Activated CD4-positive, alpha-beta T cell treated with anti-CD3 and anti-CD28 coated beads, Interleukin-2, amount 10 ng/mL, durations not matched to agents 24 days and 14 days (primary cell): Measurements from ENCODE around the gene C1orf21. TPM values are rescaled to one million over a fixed set of nuclear protein-coding genes. Genes with fewer than 3 reads are reported as not detected.

Source experiments
- DNase-seq: peaks from one replicate; pipeline ENCODE4 v3.0.0; 2022
- H3K27ac Mint-ChIP-seq: one replicate; pipeline ENCODE4 v1.8.0; 2022; ENCODE audit warnings: mild to moderate bottlenecking, mixed read lengths
- H3K27me3 Mint-ChIP-seq: one replicate; pipeline ENCODE4 v1.8.0; 2022; ENCODE audit warnings: mixed read lengths
- H3K36me3 Mint-ChIP-seq: one replicate; pipeline ENCODE4 v1.8.0; 2022; ENCODE audit warnings: low read depth, mild to moderate bottlenecking, mixed read lengths
- H3K4me1 Mint-ChIP-seq: one replicate; pipeline ENCODE4 v1.8.0; 2021; ENCODE audit warnings: mixed read lengths
- H3K4me3 Mint-ChIP-seq: one replicate; pipeline ENCODE4 v1.8.0; 2022; ENCODE audit warnings: mild to moderate bottlenecking, moderate library complexity, mixed read lengths
- H3K9me3 Mint-ChIP-seq: one replicate; pipeline ENCODE4 v1.8.0; 2021; ENCODE audit warnings: mixed read lengths
- intact Hi-C: fragments of 100-400 bp; cut with micrococcal nuclease; formaldehyde crosslinking; loops from one replicate; pipeline ENCODE4 v1.15.1; 2023
- total RNA-seq: library from RNA; stranded (reverse); gene quantifications from 2 replicates; pipeline ENCODE4 v1.2.3, GENCODE V29; 2022

C1orf21 gene
- total RNA-seq, 1 donor from 2014 or later, result 2.5 TPM

GRCh38 chr1:184426278-184426674 is 39.4 kb downstream of the C1orf21 start:
- intact Hi-C loops, result no loop called here
- Mint-ChIP-seq H3K27ac (no peak overlapping the region), H3K4me1 (no peaks in the 10 kb centered on the region), H3K27me3 (no peaks in the 10 kb centered on the region), H3K4me3 (no peak overlapping the region), H3K9me3 (no peaks in the 10 kb centered on the region), H3K36me3 (no peaks in the 10 kb centered on the region)
- DNase-seq, result no peak

- no peak overlapping the region for H3K27ac Mint-ChIP-seq
- H3K9me3 Mint-ChIP-seq, result no peaks in the 10 kb centered on the region
- intact Hi-C loops, result no loop called here
- H3K27me3 Mint-ChIP-seq, result no peaks in the 10 kb centered on the region
- no peak overlapping the region for H3K4me3 Mint-ChIP-seq
- H3K4me1 Mint-ChIP-seq, result no peaks in the 10 kb centered on the region
- H3K36me3 Mint-ChIP-seq, result no peaks in the 10 kb centered on the region
- no peak for DNase-seq
Measured at GRCh38 chr1:184427722-184428121, 40.9 kb downstream of the C1orf21 start.

- H3K4me1 Mint-ChIP-seq, result no peaks in the 10 kb centered on the region
- H3K27ac Mint-ChIP-seq, result no peak overlapping the region
- intact Hi-C loops, result no loop called here
- no peak overlapping the region for H3K4me3 Mint-ChIP-seq
- H3K36me3 Mint-ChIP-seq, result no peaks in the 10 kb centered on the region
- no peak for DNase-seq
- no peaks in the 10 kb centered on the region for H3K9me3 Mint-ChIP-seq
- no peaks in the 10 kb centered on the region for H3K27me3 Mint-ChIP-seq
Measured at GRCh38 chr1:184428604-184429003, 41.8 kb downstream of the C1orf21 start.

- no peaks in the 10 kb centered on the region for H3K9me3 Mint-ChIP-seq
- H3K27me3 Mint-ChIP-seq, result no peaks in the 10 kb centered on the region
- no peak for DNase-seq
- no peak overlapping the region for H3K4me3 Mint-ChIP-seq
- no peaks in the 10 kb centered on the region for H3K36me3 Mint-ChIP-seq
- no peak overlapping the region for H3K27ac Mint-ChIP-seq
- intact Hi-C loops, result no loop called here
- no peaks in the 10 kb centered on the region for H3K4me1 Mint-ChIP-seq
Measured at GRCh38 chr1:184429335-184429734, 42.5 kb downstream of the C1orf21 start.

- Mint-ChIP-seq H3K4me3 (no peak overlapping the region), H3K27ac (no peak overlapping the region), H3K27me3 (no peaks in the 10 kb centered on the region), H3K36me3 (no peaks in the 10 kb centered on the region), H3K9me3 (no peaks in the 10 kb centered on the region), H3K4me1 (no peaks in the 10 kb centered on the region)
- no peak for DNase-seq
- intact Hi-C loops, result no loop called here
Measured at GRCh38 chr1:184433956-184434502, 47.2 kb downstream of the C1orf21 start.

GRCh38 chr1:184437291-184437690 is 50.5 kb downstream of the C1orf21 start:
- Mint-ChIP-seq H3K9me3 (no peaks in the 10 kb centered on the region), H3K27ac (no peak overlapping the region), H3K27me3 (no peaks in the 10 kb centered on the region), H3K4me1 (no peaks in the 10 kb centered on the region), H3K4me3 (no peak overlapping the region), H3K36me3 (no peaks in the 10 kb centered on the region)
- intact Hi-C loops, result no loop called here
- no peak for DNase-seq

GRCh38 chr1:184438363-184438762 is 51.5 kb downstream of the C1orf21 start:
- no peaks in the 10 kb centered on the region for H3K4me1 Mint-ChIP-seq
- H3K27me3 Mint-ChIP-seq, result no peaks in the 10 kb centered on the region
- no peak overlapping the region for H3K4me3 Mint-ChIP-seq
- H3K27ac Mint-ChIP-seq, result no peak overlapping the region
- no peaks in the 10 kb centered on the region for H3K9me3 Mint-ChIP-seq
- intact Hi-C loops, result no loop called here
- no peak for DNase-seq
- no peaks in the 10 kb centered on the region for H3K36me3 Mint-ChIP-seq

- Mint-ChIP-seq H3K4me1 (no peaks in the 10 kb centered on the region), H3K27ac (no peak overlapping the region), H3K36me3 (no peaks in the 10 kb centered on the region), H3K4me3 (no peak overlapping the region), H3K9me3 (no peaks in the 10 kb centered on the region), H3K27me3 (no peaks in the 10 kb centered on the region)
- intact Hi-C loops, result no loop called here
- no peak for DNase-seq
Measured at GRCh38 chr1:184442260-184442659, 55.4 kb downstream of the C1orf21 start.

- no peak for DNase-seq
- Mint-ChIP-seq H3K27ac (no peak overlapping the region), H3K4me1 (no peaks in the 10 kb centered on the region), H3K27me3 (no peaks in the 10 kb centered on the region), H3K9me3 (no peaks in the 10 kb centered on the region), H3K4me3 (no peak overlapping the region), H3K36me3 (no peaks in the 10 kb centered on the region)
- intact Hi-C loops, result no loop called here
Measured at GRCh38 chr1:184443201-184443600, 56.4 kb downstream of the C1orf21 start.

- no peaks in the 10 kb centered on the region for H3K27me3 Mint-ChIP-seq
- intact Hi-C loops, result no loop called here
- no peak overlapping the region for H3K4me3 Mint-ChIP-seq
- H3K36me3 Mint-ChIP-seq, result no peaks in the 10 kb centered on the region
- DNase-seq, result no peak
- no peaks in the 10 kb centered on the region for H3K9me3 Mint-ChIP-seq
- H3K4me1 Mint-ChIP-seq, result no peaks in the 10 kb centered on the region
- H3K27ac Mint-ChIP-seq, result no peak overlapping the region
Measured at GRCh38 chr1:184443624-184444023, 56.8 kb downstream of the C1orf21 start.

- no peak overlapping the region for H3K27ac Mint-ChIP-seq
- no peaks in the 10 kb centered on the region for H3K36me3 Mint-ChIP-seq
- no peaks in the 10 kb centered on the region for H3K9me3 Mint-ChIP-seq
- H3K27me3 Mint-ChIP-seq, result no peaks in the 10 kb centered on the region
- intact Hi-C loops, result no loop called here
- no peaks in the 10 kb centered on the region for H3K4me1 Mint-ChIP-seq
- no peak overlapping the region for H3K4me3 Mint-ChIP-seq
- no peak for DNase-seq
Measured at GRCh38 chr1:184445997-184446396, 59.2 kb downstream of the C1orf21 start.

GRCh38 chr1:184447651-184448185 is 60.9 kb downstream of the C1orf21 start:
- no peaks in the 10 kb centered on the region for H3K9me3 Mint-ChIP-seq
- H3K4me3 Mint-ChIP-seq, result no peak overlapping the region
- DNase-seq, result no peak
- intact Hi-C loops, result no loop called here
- H3K4me1 Mint-ChIP-seq, result no peaks in the 10 kb centered on the region
- no peaks in the 10 kb centered on the region for H3K36me3 Mint-ChIP-seq
- H3K27me3 Mint-ChIP-seq, result no peaks in the 10 kb centered on the region
- no peak overlapping the region for H3K27ac Mint-ChIP-seq

- no peaks in the 10 kb centered on the region for H3K4me1 Mint-ChIP-seq
- H3K4me3 Mint-ChIP-seq, result no peak overlapping the region
- H3K36me3 Mint-ChIP-seq, result no peaks in the 10 kb centered on the region
- intact Hi-C loops, result no loop called here
- H3K27me3 Mint-ChIP-seq, result no peaks in the 10 kb centered on the region
- DNase-seq, result no peak
- no peaks in the 10 kb centered on the region for H3K9me3 Mint-ChIP-seq
- no peak overlapping the region for H3K27ac Mint-ChIP-seq
Measured at GRCh38 chr1:184449916-184450315, 63.1 kb downstream of the C1orf21 start.

- no peaks in the 10 kb centered on the region for H3K4me1 Mint-ChIP-seq
- H3K4me3 Mint-ChIP-seq, result no peak overlapping the region
- H3K9me3 Mint-ChIP-seq, result no peaks in the 10 kb centered on the region
- H3K27ac Mint-ChIP-seq, result no peak overlapping the region
- intact Hi-C loops, result no loop called here
- H3K36me3 Mint-ChIP-seq, result no peaks in the 10 kb centered on the region
- no peaks in the 10 kb centered on the region for H3K27me3 Mint-ChIP-seq
- no peak for DNase-seq
Measured at GRCh38 chr1:184455786-184456185, 69.0 kb downstream of the C1orf21 start.

- no peak overlapping the region for H3K27ac Mint-ChIP-seq
- H3K27me3 Mint-ChIP-seq, result no peaks in the 10 kb centered on the region
- H3K4me3 Mint-ChIP-seq, result no peak overlapping the region
- no peaks in the 10 kb centered on the region for H3K4me1 Mint-ChIP-seq
- no peak for DNase-seq
- H3K9me3 Mint-ChIP-seq, result no peaks in the 10 kb centered on the region
- intact Hi-C loops, result no loop called here
- no peaks in the 10 kb centered on the region for H3K36me3 Mint-ChIP-seq
Measured at GRCh38 chr1:184456189-184456588, 69.4 kb downstream of the C1orf21 start.
